ENCODE data around the gene SRSF6.
A peak's percentile ranks its signal among the peaks of the same experiment; 100 is the strongest.
"Not testable (repeated sequence)": the region's sequence is repeated elsewhere in the genome, so short reads cannot be mapped to it uniquely, and the experiment has no call there.

Gene SRSF6

GRCh38 chr20:43450841-43451799 lies 6.6 kb upstream of the SRSF6 start:
- DNase-seq, result no peak

- no peak for DNase-seq
Measured at GRCh38 chr20:43452404-43453126, 5.1 kb upstream of the SRSF6 start.

- DNase-seq, result not testable (repeated sequence)
Measured at GRCh38 chr20:43456252-43456651, 1.4 kb upstream of the SRSF6 start.

- DNase-seq, result peak; percentile 76
Measured at GRCh38 chr20:43456809-43457639, 672 bp upstream of the SRSF6 start.

- DNase-seq, result no peak
Measured at GRCh38 chr20:43458422-43458924, 777 bp downstream of the SRSF6 start.

- DNase-seq, result no peak
Measured at GRCh38 chr20:43459022-43459942, 1.6 kb downstream of the SRSF6 start.

GRCh38 chr20:43460172-43460829 lies 2.6 kb downstream of the SRSF6 start:
- DNase-seq, result no peak

- DNase-seq, result no peak
Measured at GRCh38 chr20:43460830-43461200, 3.1 kb downstream of the SRSF6 start.

- DNase-seq, result no peak
Measured at GRCh38 chr20:43461894-43462659, 4.4 kb downstream of the SRSF6 start.

- DNase-seq, result no peak
Measured at GRCh38 chr20:43462660-43463526, 5.2 kb downstream of the SRSF6 start.

GRCh38 chr20:43463527-43464218 lies 6.0 kb downstream of the SRSF6 start:
- DNase-seq, result no peak

- DNase-seq, result no peak
Measured at GRCh38 chr20:43464219-43464790, 6.6 kb downstream of the SRSF6 start.

GRCh38 chr20:43465625-43465943 lies 7.9 kb downstream of the SRSF6 start:
- DNase-seq, result no peak

- DNase-seq, result no peak
Measured at GRCh38 chr20:43467589-43467988, 9.9 kb downstream of the SRSF6 start.

- no peak for DNase-seq
Measured at GRCh38 chr20:43472671-43473380, 15.1 kb downstream of the SRSF6 start.

GRCh38 chr20:43473381-43473704 lies 15.6 kb downstream of the SRSF6 start:
- DNase-seq, result no peak

GRCh38 chr20:43477193-43477592 lies 19.5 kb downstream of the SRSF6 start:
- DNase-seq, result no peak

GRCh38 chr20:43477619-43478018 lies 19.9 kb downstream of the SRSF6 start:
- DNase-seq, result no peak

Data from activated CD4-positive, alpha-beta T cell treated with anti-CD3 and anti-CD28 coated beads for 1 hour (primary cell).